Loucy (cell line): Measurements from ENCODE around the gene CHRNA5.

ENCODE experiments used
- H2AFZ ChIP-seq: fragments of 200-600 bp; sonication (generic); 2 replicates; pipeline ENCODE4 v1.6.0; 2016; ENCODE audit warnings: antibody characterized with exemption, mild to moderate bottlenecking, low read length, moderate library complexity
- H3F3A ChIP-seq: fragments of 200-600 bp; 2 replicates; pipeline ENCODE4 v1.6.0; 2016; ENCODE audit warnings: antibody characterized with exemption, low read depth, mild to moderate bottlenecking
- H3K27me3 ChIP-seq: fragments of 200-600 bp; sonication (generic); 2 replicates; pipeline ENCODE4 v1.6.1; 2014; ENCODE audit warnings: low read length, mild to moderate bottlenecking; ENCODE audit not compliant: insufficient read depth, poor library complexity, severe bottlenecking
- H3K36me3 ChIP-seq: fragments of 200-600 bp; sonication (generic); 2 replicates; pipeline ENCODE4 v1.6.1; 2016; ENCODE audit warnings: low read length; ENCODE audit not compliant: insufficient read depth
- H3K4me1 ChIP-seq: fragments of 200-600 bp; sonication (generic); 2 replicates; pipeline ENCODE4 v1.5.1; 2014; ENCODE audit warnings: low read length, mild to moderate bottlenecking; ENCODE audit not compliant: insufficient read depth, poor library complexity, severe bottlenecking
- H3K4me2 ChIP-seq: fragments of 200-600 bp; sonication (generic); 2 replicates; pipeline ENCODE4 v1.6.0; 2014; ENCODE audit warnings: antibody characterized with exemption, low read length, low read depth, mild to moderate bottlenecking; ENCODE audit not compliant: poor library complexity, severe bottlenecking
- H3K4me3 ChIP-seq: fragments of 200-600 bp; sonication (generic); 2 replicates; pipeline ENCODE4 v1.5.1; 2014; ENCODE audit warnings: low read length, mild to moderate bottlenecking, mixed read lengths; ENCODE audit not compliant: poor library complexity, severe bottlenecking
- H3K79me2 ChIP-seq: fragments of 200-600 bp; sonication (generic); 2 replicates; pipeline ENCODE4 v1.6.1; 2014; ENCODE audit warnings: low read length; ENCODE audit not compliant: insufficient read depth
- H3K9ac ChIP-seq: fragments of 200-600 bp; sonication (generic); 2 replicates; pipeline ENCODE4 v1.6.0; 2014; ENCODE audit warnings: mild to moderate bottlenecking, low read depth, low read length, moderate library complexity; ENCODE audit not compliant: poor library complexity, severe bottlenecking
- H3K9me2 ChIP-seq: fragments of 200-600 bp; sonication (generic); replicated peaks from 2 replicates; pipeline ENCODE4 v1.6.1; 2016; ENCODE audit warnings: low read depth, low read length, mixed read lengths
- H3K9me3 ChIP-seq: fragments of 200-600 bp; sonication (generic); 2 replicates; pipeline ENCODE4 v1.6.1; 2014; ENCODE audit warnings: mild to moderate bottlenecking, antibody characterized with exemption, low read length, low read depth; ENCODE audit not compliant: insufficient read depth
- H4K20me1 ChIP-seq: fragments of 200-600 bp; sonication (generic); 2 replicates; pipeline ENCODE4 v1.6.0; 2014; ENCODE audit warnings: antibody characterized with exemption, low read length, mild to moderate bottlenecking; ENCODE audit not compliant: insufficient read depth, poor library complexity, severe bottlenecking
- CTCF ChIP-seq: fragments of 200-600 bp; sonication (generic); conservative IDR thresholded peaks from 2 replicates; pipeline ENCODE4 v1.5.1; 2014; ENCODE audit warnings: mild to moderate bottlenecking, antibody characterized with exemption, low read length
- EZH2phosphoT487 ChIP-seq: fragments of 200-600 bp; IDR thresholded peaks from 2 replicates; pipeline ENCODE4 v1.6.1; 2018; ENCODE audit warnings: antibody characterized with exemption, mild to moderate bottlenecking, moderate library complexity, borderline replicate concordance

Gene CHRNA5

GRCh38 chr15:78533331-78533730, 32.0 kb upstream of the CHRNA5 start:
- no peaks in the 10 kb centered on the region for H3K9me2 ChIP-seq
- no peaks in the 10 kb centered on the region for H3K79me2 ChIP-seq
- H4K20me1 ChIP-seq: no peaks in the 10 kb centered on the region
- no peaks in the 10 kb centered on the region for H3K36me3 ChIP-seq
- H3F3A ChIP-seq: no peaks in the 10 kb centered on the region
- no peak overlapping the region for H2AFZ ChIP-seq
- no peak overlapping the region for H3K4me2 ChIP-seq
- no peaks in the 10 kb centered on the region for H3K4me1 ChIP-seq
- no peak overlapping the region for H3K4me3 ChIP-seq
- no peaks in the 10 kb centered on the region for H3K27me3 ChIP-seq
- H3K9ac ChIP-seq: no peak overlapping the region
- no peak for TF ChIP-seq CTCF
- TF ChIP-seq EZH2phosphoT487: no peak
- H3K9me3 ChIP-seq: no peaks in the 10 kb centered on the region

DNA sequence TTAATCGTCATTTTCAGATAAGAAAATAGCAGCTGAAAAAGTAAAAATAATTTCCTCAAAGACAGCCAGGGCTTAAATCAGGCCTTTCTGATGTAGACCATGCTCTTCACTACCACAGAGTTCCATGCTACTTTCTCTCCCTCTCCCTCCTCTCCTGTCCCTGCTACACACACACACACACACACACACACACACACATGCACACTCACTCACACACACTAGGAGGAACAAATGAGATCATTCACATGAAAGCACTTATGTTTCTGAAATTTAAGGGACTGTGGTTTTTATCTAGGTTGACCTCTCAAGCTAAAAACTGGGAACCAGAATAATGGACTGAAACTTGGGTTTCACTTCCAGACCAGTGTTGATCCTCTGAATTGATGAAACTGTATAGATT, 29.2 kb upstream of the CHRNA5 start:
- Histone ChIP-seq H3K9me2 (no peaks in the 10 kb centered on the region), H3K79me2 (peaks cover 11% of the 10 kb centered on the region), H3F3A (no peaks in the 10 kb centered on the region), H3K4me3 (no peak overlapping the region), H3K4me1 (peaks cover 7% of the 10 kb centered on the region), H3K9ac (no peak overlapping the region), H3K27me3 (no peaks in the 10 kb centered on the region), H3K9me3 (no peaks in the 10 kb centered on the region), H3K36me3 (no peaks in the 10 kb centered on the region), H4K20me1 (peaks cover 4% of the 10 kb centered on the region), H3K4me2 (no peak overlapping the region), H2AFZ (no peak overlapping the region)
- TF ChIP-seq EZH2phosphoT487: no peak
- TF ChIP-seq CTCF: no peak

DNA sequence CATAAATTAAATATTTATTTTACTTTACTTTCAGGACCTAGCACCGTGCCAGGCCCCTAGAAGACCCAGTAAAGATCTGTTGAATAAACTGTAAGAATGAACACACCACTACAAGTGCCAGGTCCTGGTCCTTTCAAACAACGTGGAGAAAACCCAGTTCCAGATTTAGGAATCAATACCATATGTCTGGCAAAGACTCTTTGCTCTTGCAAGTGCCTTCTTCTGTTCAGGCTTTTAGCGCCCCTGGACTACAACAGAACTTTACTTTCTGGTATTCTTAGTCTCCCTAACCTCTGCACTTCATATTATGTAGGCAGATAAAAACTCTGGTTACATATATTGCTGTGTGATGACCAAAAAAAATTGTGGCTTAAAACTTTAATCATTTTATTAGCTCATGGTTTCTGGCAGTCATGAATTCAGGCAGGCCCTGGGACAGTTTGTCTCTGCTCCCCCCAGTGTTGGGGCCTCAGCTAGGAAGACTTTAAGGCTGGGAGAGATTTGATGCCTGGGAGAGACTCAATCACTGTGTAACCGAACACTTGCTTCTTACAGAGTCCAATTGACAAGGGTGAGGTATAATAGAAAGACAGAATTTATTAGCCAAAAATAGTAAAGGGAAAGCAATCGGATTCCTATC, 27.9 kb upstream of the CHRNA5 start:
- Histone ChIP-seq H3K9me3 (no peaks in the 10 kb centered on the region), H3K79me2 (peaks cover 24% of the 10 kb centered on the region), H3K9me2 (no peaks in the 10 kb centered on the region), H3K9ac (no peak overlapping the region), H3F3A (no peaks in the 10 kb centered on the region), H3K4me2 (no peak overlapping the region), H3K27me3 (no peaks in the 10 kb centered on the region), H2AFZ (no peak overlapping the region), H3K4me3 (no peak overlapping the region), H3K4me1 (peaks cover 20% of the 10 kb centered on the region), H4K20me1 (peaks cover 17% of the 10 kb centered on the region), H3K36me3 (0 out of 2 replicates have a peak, but pooled peaks cover 1% of the 10 kb centered on the region)
- no peak for TF ChIP-seq CTCF
- no peak for TF ChIP-seq EZH2phosphoT487
